ENCODE data around the gene ZNF765.
"Not testable (repeated sequence)": the region's sequence is repeated elsewhere in the genome, so short reads cannot be mapped to it uniquely, and the experiment has no call there.

- TF ChIP-seq CTCF (IDR thresholded peaks at IDR 0.05); EZH2 (IDR thresholded peaks at IDR 0.05; ENCODE audit: borderline replicate concordance, insufficient read depth, low read depth, low read length, poor library complexity, severe bottlenecking): not testable (repeated sequence)
Observed at GRCh38 chr19:53395840-53396524, 1.0 kb downstream of the ZNF765 start.

All from B cell (primary cell).